Measurements from ENCODE around the gene ATP6V0E2.
A peak's percentile ranks its signal among the peaks of the same experiment; 100 is the strongest.

Gene ATP6V0E2

GRCh38 chr7:149869867-149870266 is 3.9 kb upstream of the ATP6V0E2 start:
- Histone ChIP-seq H3K36me3 (ENCODE audit: insufficient read depth, low read length) (no peaks in the 10 kb centered on the region), H3K27ac (no peak overlapping the region), H3K9ac (ENCODE audit: insufficient read length) (no peak overlapping the region), H3K4me3 (no peak overlapping the region), H3K9me3 (ENCODE audit: low read depth, low read length) (no peaks in the 10 kb centered on the region)
- DNase-seq (ENCODE audit: low read depth, low spot score) = no peak
- TF ChIP-seq POLR2AphosphoS5 (IDR thresholded peaks at IDR 0.05; ENCODE audit: borderline replicate concordance, low read depth, low read length) = no peak
- TF ChIP-seq FOXP2 (optimal IDR thresholded peaks at IDR 0.05; ENCODE audit: control extremely low read depth, extremely low read length, insufficient read depth) = no peak
- no peak for TF ChIP-seq EZH2 (IDR thresholded peaks at IDR 0.05)

GRCh38 chr7:149870274-149870673 is 3.5 kb upstream of the ATP6V0E2 start:
- no peaks in the 10 kb centered on the region for H3K9me3 ChIP-seq (ENCODE audit: low read depth, low read length)
- no peak overlapping the region for H3K9ac ChIP-seq (ENCODE audit: insufficient read length)
- DNase-seq (ENCODE audit: low read depth, low spot score) = no peak
- TF ChIP-seq FOXP2 (optimal IDR thresholded peaks at IDR 0.05; ENCODE audit: control extremely low read depth, extremely low read length, insufficient read depth) (no peak), EZH2 (IDR thresholded peaks at IDR 0.05) (no peak), POLR2AphosphoS5 (IDR thresholded peaks at IDR 0.05; ENCODE audit: borderline replicate concordance, low read depth, low read length) (no peak)
- no peaks in the 10 kb centered on the region for H3K36me3 ChIP-seq (ENCODE audit: insufficient read depth, low read length)
- H3K27ac ChIP-seq = no peak overlapping the region
- H3K4me3 ChIP-seq = no peak overlapping the region

- H3K9ac ChIP-seq (ENCODE audit: insufficient read length) = no peak overlapping the region
- H3K4me3 ChIP-seq = no peak overlapping the region
- no peak for DNase-seq (ENCODE audit: low read depth, low spot score)
- no peak for TF ChIP-seq POLR2AphosphoS5 (IDR thresholded peaks at IDR 0.05; ENCODE audit: borderline replicate concordance, low read depth, low read length)
- TF ChIP-seq EZH2 (IDR thresholded peaks at IDR 0.05) = no peak
- TF ChIP-seq FOXP2 (optimal IDR thresholded peaks at IDR 0.05; ENCODE audit: control extremely low read depth, extremely low read length, insufficient read depth) = no peak
- no peak overlapping the region for H3K27ac ChIP-seq
- no peaks in the 10 kb centered on the region for H3K36me3 ChIP-seq (ENCODE audit: insufficient read depth, low read length)
- no peaks in the 10 kb centered on the region for H3K9me3 ChIP-seq (ENCODE audit: low read depth, low read length)
These were observed 2.9 kb upstream of the ATP6V0E2 start for GRCh38 chr7:149870701-149871483.

GRCh38 chr7:149871576-149871975 is 2.2 kb upstream of the ATP6V0E2 start:
- TF ChIP-seq POLR2AphosphoS5 (IDR thresholded peaks at IDR 0.05; ENCODE audit: borderline replicate concordance, low read depth, low read length) (no peak), EZH2 (IDR thresholded peaks at IDR 0.05) (no peak), FOXP2 (optimal IDR thresholded peaks at IDR 0.05; ENCODE audit: control extremely low read depth, extremely low read length, insufficient read depth) (no peak)
- Histone ChIP-seq H3K36me3 (ENCODE audit: insufficient read depth, low read length) (no peaks in the 10 kb centered on the region), H3K9me3 (ENCODE audit: low read depth, low read length) (no peaks in the 10 kb centered on the region), H3K27ac (no peak overlapping the region), H3K4me3 (no peak overlapping the region), H3K9ac (ENCODE audit: insufficient read length) (no peak overlapping the region)
- no peak for DNase-seq (ENCODE audit: low read depth, low spot score)

- Histone ChIP-seq H3K4me3 (peak overlapping the region; percentile 96), H3K27ac (no peak overlapping the region), H3K36me3 (ENCODE audit: insufficient read depth, low read length) (no peaks in the 10 kb centered on the region), H3K9me3 (ENCODE audit: low read depth, low read length) (no peaks in the 10 kb centered on the region), H3K9ac (ENCODE audit: insufficient read length) (no peak overlapping the region)
- no peak for DNase-seq (ENCODE audit: low read depth, low spot score)
- no peak for TF ChIP-seq FOXP2 (optimal IDR thresholded peaks at IDR 0.05; ENCODE audit: control extremely low read depth, extremely low read length, insufficient read depth)
- no peak for TF ChIP-seq EZH2 (IDR thresholded peaks at IDR 0.05)
- TF ChIP-seq POLR2AphosphoS5 (IDR thresholded peaks at IDR 0.05; ENCODE audit: borderline replicate concordance, low read depth, low read length) = no peak
These were observed 1.2 kb upstream of the ATP6V0E2 start for GRCh38 chr7:149872419-149873073.

- H3K9me3 ChIP-seq (ENCODE audit: low read depth, low read length) = no peaks in the 10 kb centered on the region
- H3K9ac ChIP-seq (ENCODE audit: insufficient read length) = peak overlapping the region; percentile 64
- H3K4me3 ChIP-seq = peak overlapping the region; percentile 96
- TF ChIP-seq POLR2AphosphoS5 (IDR thresholded peaks at IDR 0.05; ENCODE audit: borderline replicate concordance, low read depth, low read length) = peak; percentile 69; the same call in 1 of the 2 replicates
- TF ChIP-seq EZH2 (IDR thresholded peaks at IDR 0.05) = no peak
- no peak for DNase-seq (ENCODE audit: low read depth, low spot score)
- H3K36me3 ChIP-seq (ENCODE audit: insufficient read depth, low read length) = no peaks in the 10 kb centered on the region
- no peak overlapping the region for H3K27ac ChIP-seq
These were observed 338 bp downstream of the ATP6V0E2 start for GRCh38 chr7:149873970-149874643.

GRCh38 chr7:149874644-149875028 is 867 bp downstream of the ATP6V0E2 start:
- Histone ChIP-seq H3K9ac (ENCODE audit: insufficient read length) (no peak overlapping the region), H3K27ac (no peak overlapping the region)

GRCh38 chr7:149875396-149875795 is 1.6 kb downstream of the ATP6V0E2 start:
- TF ChIP-seq EZH2 (IDR thresholded peaks at IDR 0.05) (no peak), POLR2AphosphoS5 (IDR thresholded peaks at IDR 0.05; ENCODE audit: borderline replicate concordance, low read depth, low read length) (no peak), FOXP2 (optimal IDR thresholded peaks at IDR 0.05; ENCODE audit: control extremely low read depth, extremely low read length, insufficient read depth) (no peak)

More at GRCh38 chr7:149874644-149875028, 867 bp downstream of the ATP6V0E2 start:
- H3K4me3 ChIP-seq = peak overlapping the region; percentile 96
- TF ChIP-seq FOXP2 (optimal IDR thresholded peaks at IDR 0.05; ENCODE audit: control extremely low read depth, extremely low read length, insufficient read depth) = no peak
- no peak for TF ChIP-seq POLR2AphosphoS5 (IDR thresholded peaks at IDR 0.05; ENCODE audit: borderline replicate concordance, low read depth, low read length)
- no peak for TF ChIP-seq EZH2 (IDR thresholded peaks at IDR 0.05)
- H3K36me3 ChIP-seq (ENCODE audit: insufficient read depth, low read length) = no peaks in the 10 kb centered on the region
- no peak for DNase-seq (ENCODE audit: low read depth, low spot score)
- H3K9me3 ChIP-seq (ENCODE audit: low read depth, low read length) = no peaks in the 10 kb centered on the region

More at GRCh38 chr7:149875396-149875795, 1.6 kb downstream of the ATP6V0E2 start:
- Histone ChIP-seq H3K9me3 (ENCODE audit: low read depth, low read length) (no peaks in the 10 kb centered on the region), H3K9ac (ENCODE audit: insufficient read length) (no peak overlapping the region), H3K4me3 (no peak overlapping the region), H3K27ac (no peak overlapping the region), H3K36me3 (ENCODE audit: insufficient read depth, low read length) (no peaks in the 10 kb centered on the region)
- no peak for DNase-seq (ENCODE audit: low read depth, low spot score)
